ENCODE measurements around the gene SELENOW. TPM values are rescaled to one million over a fixed set of nuclear protein-coding genes. Genes with fewer than 3 reads are reported as not detected.
"Not testable (repeated sequence)": the region's sequence is repeated elsewhere in the genome, so short reads cannot be mapped to it uniquely, and the experiment has no call there.

The SELENOW gene
- polyA plus RNA-seq, 1 of the 3 experiments (the other 2 are of a cell fraction) = 335 TPM

- WGBS (ENCODE audit: low lambda C conversion rate) = 36% methylated on average over 6 of the region's 6 CpGs
- TF ChIP-seq SMC3 (IDR thresholded peaks at IDR 0.05; ENCODE audit: low read depth, low read length) = no peak
- TF ChIP-seq ELF1 (IDR thresholded peaks at IDR 0.05) = no peak
- no peak for TF ChIP-seq GABPA (IDR thresholded peaks at IDR 0.05; ENCODE audit: low read depth)
- TF ChIP-seq EZH2phosphoT487 (IDR thresholded peaks at IDR 0.05; ENCODE audit: borderline replicate concordance, low read depth) = no peak
These were observed 27.9 kb downstream of the SELENOW start for GRCh38 chr19:47806435-47806834.

GRCh38 chr19:47813304-47813994 lies 34.9 kb downstream of the SELENOW start:
- POLR2A ChIA-PET = no interaction called here
- no peak overlapping the region for H2AFZ ChIP-seq (ENCODE audit: low read depth)
- H3K27me3 ChIP-seq (ENCODE audit: insufficient read depth) = peaks cover 21% of the 10 kb centered on the region; the same call in 1 of the 2 replicates
- H3K9ac ChIP-seq = no peak overlapping the region
- H3K9me3 ChIP-seq = no peaks in the 10 kb centered on the region
- TF ChIP-seq TEAD4 (IDR thresholded peaks at IDR 0.05; ENCODE audit: borderline replicate concordance, insufficient read depth) (no peak), SMC3 (IDR thresholded peaks at IDR 0.05; ENCODE audit: low read depth, low read length) (peak; percentile 31; the same call in 1 of the 2 replicates), RAD21 (IDR thresholded peaks at IDR 0.05; ENCODE audit: low read length) (peak; percentile 44), CTCF (IDR thresholded peaks at IDR 0.05) (peak; percentile 63)
- H3K4me3 ChIP-seq (ENCODE audit: low read depth in 2 of 2, low read length in 1 of 2) = no peak overlapping the region
- no peaks in the 10 kb centered on the region for H3K36me3 ChIP-seq (replicated peaks in 1 of 2; ENCODE audit: control insufficient read depth in 1 of 2, insufficient read depth in 2 of 2, low read length in 1 of 2)
- 17% methylated on average over 17 of the region's 17 CpGs for WGBS (ENCODE audit: low lambda C conversion rate)
- H3K4me1 ChIP-seq (ENCODE audit: control insufficient read depth in 1 of 2, insufficient read depth in 2 of 2, low read depth in 1 of 2, low read length in 1 of 2) = no peaks in the 10 kb centered on the region
- no peaks in the 10 kb centered on the region for H3K9me2 ChIP-seq
- H3F3A ChIP-seq (replicated peaks; ENCODE audit: insufficient read depth) = no peaks in the 10 kb centered on the region
- H3K4me2 ChIP-seq = no peak overlapping the region
- H3K79me2 ChIP-seq (ENCODE audit: insufficient read depth) = no peaks in the 10 kb centered on the region
- peak; percentile 86 for DNase-seq
- CTCF ChIA-PET = interaction anchor here (1.0 to 1.9 kb wide), 6 partner anchors 9 to 55 kb away, joined by 4 to 9 read pairs (median 5); no protein-coding TSS in a partner anchor
- no peak overlapping the region for H3K27ac ChIP-seq (ENCODE audit: low read depth in 2 of 2, low read length in 1 of 2)
- H4K20me1 ChIP-seq (ENCODE audit: insufficient read depth) = no peaks in the 10 kb centered on the region

More at GRCh38 chr19:47806435-47806834, 27.9 kb downstream of the SELENOW start:
- no peaks in the 10 kb centered on the region for H4K20me1 ChIP-seq (ENCODE audit: insufficient read depth)
- no peak for DNase-seq
- H2AFZ ChIP-seq (ENCODE audit: low read depth) = no peak overlapping the region
- no peak overlapping the region for H3K4me2 ChIP-seq
- no peaks in the 10 kb centered on the region for H3K9me3 ChIP-seq
- ChIA-PET CTCF (interaction anchor here (0.6 to 1.7 kb wide), 3 partner anchors 12 to 1166 kb away, joined by 3 to 4 read pairs (median 3); no protein-coding TSS in a partner anchor), POLR2A (no interaction called here)
- H3K4me3 ChIP-seq (ENCODE audit: low read depth in 2 of 2, low read length in 1 of 2) = no peak overlapping the region
- no peak overlapping the region for H3K27ac ChIP-seq (ENCODE audit: low read depth in 2 of 2, low read length in 1 of 2)
- H3K4me1 ChIP-seq (ENCODE audit: control insufficient read depth in 1 of 2, insufficient read depth in 2 of 2, low read depth in 1 of 2, low read length in 1 of 2) = no peaks in the 10 kb centered on the region
- H3F3A ChIP-seq (replicated peaks; ENCODE audit: insufficient read depth) = no peaks in the 10 kb centered on the region
- no peak overlapping the region for H3K9ac ChIP-seq
- peaks cover 13% of the 10 kb centered on the region for H3K27me3 ChIP-seq (ENCODE audit: insufficient read depth)
- no peaks in the 10 kb centered on the region for H3K36me3 ChIP-seq (replicated peaks in 1 of 2; ENCODE audit: control insufficient read depth in 1 of 2, insufficient read depth in 2 of 2, low read length in 1 of 2)
- no peaks in the 10 kb centered on the region for H3K79me2 ChIP-seq (ENCODE audit: insufficient read depth)
- H3K9me2 ChIP-seq = no peaks in the 10 kb centered on the region

- POLR2A ChIA-PET = no interaction called here
- CTCF ChIA-PET = interaction anchor here (0.8 to 1.9 kb wide), 8 partner anchors 9 to 107 kb away, joined by 3 to 9 read pairs (median 5); no protein-coding TSS in a partner anchor
- TF ChIP-seq POLR2AphosphoS5 (IDR thresholded peaks at IDR 0.05; ENCODE audit: low read depth, low read length) (no peak), TEAD4 (IDR thresholded peaks at IDR 0.05; ENCODE audit: borderline replicate concordance, insufficient read depth) (no peak), MEF2A (IDR thresholded peaks at IDR 0.05; ENCODE audit: borderline replicate concordance, low read depth) (no peak), ELF1 (IDR thresholded peaks at IDR 0.05) (no peak), RFX5 (IDR thresholded peaks at IDR 0.05; ENCODE audit: low read length) (no peak), TCF12 (IDR thresholded peaks at IDR 0.05) (no peak)
These were observed 35.5 kb downstream of the SELENOW start for GRCh38 chr19:47813995-47814328.

GRCh38 chr19:47816270-47816669 lies 37.8 kb downstream of the SELENOW start:
- H3K4me1 ChIP-seq (ENCODE audit: control insufficient read depth in 1 of 2, insufficient read depth in 2 of 2, low read depth in 1 of 2, low read length in 1 of 2); H3K4me3 ChIP-seq (ENCODE audit: low read depth in 2 of 2, low read length in 1 of 2); H4K20me1 ChIP-seq (ENCODE audit: insufficient read depth); H2AFZ ChIP-seq (ENCODE audit: low read depth); H3F3A ChIP-seq (replicated peaks; ENCODE audit: insufficient read depth); H3K79me2 ChIP-seq (ENCODE audit: insufficient read depth); H3K9me2 ChIP-seq; H3K4me2 ChIP-seq; H3K9ac ChIP-seq; H3K27ac ChIP-seq (ENCODE audit: low read depth in 2 of 2, low read length in 1 of 2); DNase-seq; H3K36me3 ChIP-seq (replicated peaks in 1 of 2; ENCODE audit: control insufficient read depth in 1 of 2, insufficient read depth in 2 of 2, low read length in 1 of 2); H3K9me3 ChIP-seq; POLR2A ChIA-PET: not testable (repeated sequence)
- H3K27me3 ChIP-seq (ENCODE audit: insufficient read depth) = peaks cover 42% of the 10 kb centered on the region; the same call in 1 of the 2 replicates
- CTCF ChIA-PET = interaction anchor here (2.3 kb wide), 1 partner anchor 47 kb away, joined by 9 read pairs; no protein-coding TSS in a partner anchor
- WGBS (ENCODE audit: low lambda C conversion rate) = 64% methylated on average over 8 of the region's 8 CpGs

More at GRCh38 chr19:47813995-47814328, 35.5 kb downstream of the SELENOW start:
- no peaks in the 10 kb centered on the region for H3K79me2 ChIP-seq (ENCODE audit: insufficient read depth)
- 36% methylated on average over 7 of the region's 7 CpGs for WGBS (ENCODE audit: low lambda C conversion rate)
- H3K27me3 ChIP-seq (ENCODE audit: insufficient read depth) = peaks cover 26% of the 10 kb centered on the region; the same call in 1 of the 2 replicates
- no peak overlapping the region for H2AFZ ChIP-seq (ENCODE audit: low read depth)
- no peaks in the 10 kb centered on the region for H3K9me2 ChIP-seq
- H3K9ac ChIP-seq = no peak overlapping the region
- H3F3A ChIP-seq (replicated peaks; ENCODE audit: insufficient read depth) = no peaks in the 10 kb centered on the region
- no peak for DNase-seq
- no peaks in the 10 kb centered on the region for H3K9me3 ChIP-seq
- H3K4me1 ChIP-seq (ENCODE audit: control insufficient read depth in 1 of 2, insufficient read depth in 2 of 2, low read depth in 1 of 2, low read length in 1 of 2) = no peaks in the 10 kb centered on the region
- H3K27ac ChIP-seq (ENCODE audit: low read depth in 2 of 2, low read length in 1 of 2) = no peak overlapping the region
- no peaks in the 10 kb centered on the region for H4K20me1 ChIP-seq (ENCODE audit: insufficient read depth)
- H3K4me3 ChIP-seq (ENCODE audit: low read depth in 2 of 2, low read length in 1 of 2) = no peak overlapping the region
- H3K36me3 ChIP-seq (replicated peaks in 1 of 2; ENCODE audit: control insufficient read depth in 1 of 2, insufficient read depth in 2 of 2, low read length in 1 of 2) = no peaks in the 10 kb centered on the region
- H3K4me2 ChIP-seq = no peak overlapping the region
